HG03060 (cell line): ENCODE measurements around the gene SSRP1.

Source experiments
- ATAC-seq: cut with Tn5 transposase; IDR thresholded peaks from one replicate; pipeline ENCODE4 v1.9.1; 2021; ENCODE audit warnings: low read depth, moderate number of reproducible peaks; ENCODE audit not compliant: unreplicated experiment

SSRP1 gene

GRCh38 chr11:57276169-57276970 is 59.3 kb downstream of the SSRP1 start:
- ATAC-seq = no peak
